Measurements from ENCODE around the gene PYDC2. TPM values are rescaled to one million over a fixed set of nuclear protein-coding genes. Genes with fewer than 3 reads are reported as not detected.

The PYDC2 gene
- not detected for polyA plus RNA-seq (ENCODE audit: insufficient read length in 4 of 4)

DNA sequence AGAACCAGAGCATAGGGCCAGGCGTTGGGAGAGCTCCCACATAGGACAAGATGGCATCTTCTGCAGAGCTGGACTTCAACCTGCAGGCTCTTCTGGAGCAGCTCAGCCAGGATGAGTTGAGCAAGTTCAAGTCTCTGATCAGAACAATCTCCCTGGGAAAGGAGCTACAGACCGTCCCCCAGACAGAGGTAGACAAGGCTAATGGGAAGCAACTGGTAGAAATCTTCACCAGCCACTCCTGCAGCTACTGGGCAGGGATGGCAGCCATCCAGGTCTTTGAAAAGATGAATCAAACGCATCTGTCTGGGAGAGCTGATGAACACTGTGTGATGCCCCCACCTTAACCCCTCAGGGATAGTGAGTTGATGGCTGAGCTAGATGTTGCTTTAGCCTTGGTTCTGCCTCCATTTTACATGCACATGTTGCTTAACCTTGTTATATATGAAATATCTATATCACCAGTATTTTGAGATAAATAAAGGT lies at the start of gene PYDC2:
Gene PYDC2, plus strand, starts transcription at position 51 of the 483 bp plus-strand sequence. Its CDS starts 0 bp downstream, at position 51.
- DNase-seq (ENCODE audit: low read depth in 4 of 4, low spot score in 3 of 4): no peak

DNA sequence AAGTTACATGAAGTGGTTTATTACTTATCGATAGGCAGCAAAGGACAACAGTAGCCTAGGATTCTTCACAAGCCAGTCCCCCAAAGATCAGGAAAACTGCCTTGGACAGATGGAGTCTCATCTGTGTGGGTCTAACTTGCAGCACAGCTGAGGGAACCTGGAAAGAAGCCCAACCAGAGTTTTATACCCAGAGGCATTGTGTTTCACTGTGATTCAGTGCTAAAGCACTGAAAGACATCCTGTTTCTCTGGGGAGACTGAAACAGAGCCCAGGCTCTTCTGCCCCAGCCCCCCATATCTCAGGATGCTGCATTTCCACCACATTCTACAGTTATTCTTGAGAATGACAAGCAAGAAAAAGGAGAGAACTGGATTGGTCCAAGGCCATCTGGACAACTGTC lies 48.2 kb upstream of the PYDC2 start:
- DNase-seq (ENCODE audit: low read depth in 4 of 4, low spot score in 3 of 4): no peak

DNA sequence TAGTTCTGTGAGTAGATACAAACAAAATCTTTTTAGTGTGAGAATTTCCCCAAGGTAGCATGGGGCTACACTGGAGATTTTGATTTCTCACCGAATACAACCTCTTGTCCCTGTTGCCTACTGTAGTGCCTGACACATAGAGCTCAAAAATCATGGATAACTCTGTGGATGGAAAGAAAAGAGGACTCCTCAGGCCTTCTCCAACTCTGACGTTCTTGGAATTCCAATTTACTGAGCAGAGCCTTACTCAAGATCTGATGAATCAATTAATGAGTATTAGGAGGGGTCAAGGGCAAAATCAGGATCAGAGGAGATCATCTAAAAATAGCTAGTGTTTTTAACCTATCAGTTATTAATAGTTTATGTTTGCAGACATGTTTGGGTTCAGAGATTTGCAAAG lies 46.7 kb upstream of the PYDC2 start:
- no peak for DNase-seq (ENCODE audit: low read depth in 4 of 4, low spot score in 3 of 4)

DNA sequence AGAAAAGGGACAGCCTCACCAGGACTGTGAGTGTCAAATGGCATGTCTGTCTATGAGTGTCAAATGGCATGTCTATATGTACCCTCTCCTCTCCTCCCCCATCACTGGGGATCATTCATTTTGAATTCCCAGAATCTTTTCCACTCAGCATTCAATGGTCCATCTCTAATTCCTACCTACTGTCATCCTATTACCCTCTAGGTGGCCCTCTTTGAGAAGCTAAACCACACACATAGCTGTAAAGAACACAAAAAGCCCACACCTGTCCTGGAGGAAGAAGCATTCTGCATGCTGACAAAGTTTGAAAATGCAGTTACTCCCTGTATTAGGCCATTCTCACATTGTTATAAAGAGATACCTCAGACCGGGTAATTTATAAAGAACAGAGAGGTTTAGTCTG lies 46.2 kb upstream of the PYDC2 start:
- no peak for DNase-seq (ENCODE audit: low read depth in 4 of 4, low spot score in 3 of 4)

DNA sequence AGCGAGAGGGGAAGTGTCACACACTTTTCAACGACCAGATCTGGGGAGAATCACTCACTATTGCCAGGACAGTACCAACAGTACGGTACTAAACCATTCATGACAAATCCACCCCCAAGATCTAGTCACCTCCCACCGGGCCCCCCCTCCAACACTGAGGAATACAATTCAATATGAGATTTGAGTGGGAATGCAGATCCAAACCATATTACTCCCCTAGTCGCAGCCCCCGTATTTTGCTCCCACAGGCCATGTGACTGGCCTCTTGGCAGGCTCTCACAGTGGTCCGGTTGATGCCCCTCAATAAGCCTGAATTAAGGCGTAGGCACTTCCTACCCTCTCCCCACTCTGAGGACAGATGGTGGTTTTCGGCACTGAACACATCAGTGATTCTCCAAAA lies 45.4 kb upstream of the PYDC2 start:
- no peak for DNase-seq (ENCODE audit: low read depth in 4 of 4, low spot score in 3 of 4)

DNA sequence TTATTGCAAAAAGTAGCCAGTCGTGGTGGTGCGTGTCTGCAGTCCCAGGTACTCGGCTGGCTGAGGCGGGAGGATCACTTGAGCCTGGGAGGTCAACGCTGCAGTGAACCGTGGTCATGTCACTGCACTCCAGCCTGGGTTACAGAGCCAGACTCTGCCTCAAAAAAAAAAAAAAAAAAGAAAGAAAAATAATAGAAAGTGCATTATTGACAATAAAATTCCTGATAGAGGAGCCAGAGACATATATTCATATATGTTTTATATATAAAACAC lies 43.6 kb upstream of the PYDC2 start:
- no peak for DNase-seq (ENCODE audit: low read depth in 4 of 4, low spot score in 3 of 4)

DNA sequence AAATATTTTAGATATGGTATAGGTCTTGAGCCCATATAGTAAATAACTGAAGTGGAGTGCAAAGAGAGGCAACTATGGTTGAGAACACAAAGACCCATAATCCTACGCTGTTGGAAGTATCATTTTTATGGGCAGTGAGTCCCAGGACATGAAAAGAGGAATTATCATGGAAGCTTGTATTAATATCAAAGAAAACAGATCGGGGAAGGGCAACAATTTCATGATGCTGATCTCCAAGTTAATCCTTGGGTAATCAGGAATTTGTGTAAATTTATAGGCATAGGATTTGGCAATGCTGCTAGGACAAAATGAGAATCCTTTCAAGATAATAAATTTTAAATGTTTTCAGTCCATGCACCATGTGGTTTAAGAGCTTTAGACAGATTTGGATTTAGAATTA lies 40.2 kb upstream of the PYDC2 start:
- DNase-seq (ENCODE audit: low read depth in 4 of 4, low spot score in 3 of 4): no peak

DNA sequence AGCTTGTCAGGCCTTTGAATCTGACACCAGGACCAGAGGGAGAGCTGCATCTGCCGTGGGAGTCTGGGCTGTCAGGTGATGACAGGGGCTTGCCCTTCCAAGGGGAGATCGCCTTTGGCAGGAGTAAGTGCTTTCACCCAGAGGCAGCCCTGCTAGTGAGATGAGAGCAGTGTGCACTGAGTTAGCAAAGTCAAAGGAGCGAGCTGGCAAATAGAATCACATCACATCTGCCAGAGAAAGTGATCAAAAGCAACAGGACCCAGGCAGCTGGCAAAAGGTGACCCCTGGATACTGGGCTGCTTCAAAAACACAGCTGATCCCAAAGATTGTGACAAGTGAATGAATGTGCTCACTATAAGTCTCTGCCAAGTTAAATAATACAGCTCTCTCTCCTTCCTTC lies 36.1 kb upstream of the PYDC2 start:
- no peak for DNase-seq (ENCODE audit: low read depth in 4 of 4, low spot score in 3 of 4)

DNA sequence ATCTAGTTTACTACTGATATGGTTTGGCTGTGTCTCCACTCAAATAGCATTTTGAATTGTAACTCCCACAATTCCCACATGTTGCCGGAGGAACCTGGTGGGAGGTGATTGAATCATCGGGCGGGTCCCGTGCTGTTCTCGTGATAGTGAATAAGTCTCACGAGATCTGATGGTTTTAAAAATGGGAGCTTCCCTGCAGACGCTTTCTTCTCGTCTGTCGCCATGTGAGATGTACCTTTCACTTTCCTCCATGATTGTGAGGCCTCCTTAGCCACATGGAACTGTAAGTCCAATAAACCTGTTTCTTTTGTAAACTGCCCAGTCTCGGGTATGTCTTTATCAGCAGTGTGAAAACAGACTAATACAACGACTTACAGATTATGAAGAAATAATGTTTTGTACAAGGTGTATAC lies 35.6 kb upstream of the PYDC2 start:
- DNase-seq (ENCODE audit: low read depth in 4 of 4, low spot score in 3 of 4): no peak

DNA sequence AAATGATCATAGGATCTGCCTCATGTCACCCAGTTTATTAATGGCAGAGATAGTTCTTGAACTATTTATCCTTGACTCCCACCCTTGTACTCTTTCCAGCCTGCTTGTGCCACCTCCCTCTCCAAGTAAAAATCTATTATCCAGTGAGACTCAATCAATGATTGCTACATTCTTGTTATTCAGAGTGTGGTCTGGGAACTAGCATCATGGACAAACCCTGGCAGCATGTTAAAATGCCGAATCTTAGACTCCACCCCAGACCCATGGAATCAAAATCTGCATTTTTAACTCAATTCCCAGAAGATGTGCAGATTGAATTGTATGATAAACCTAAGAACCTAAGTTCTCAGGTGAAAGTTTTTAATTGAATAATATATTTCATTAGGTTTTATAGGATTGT lies 34.7 kb upstream of the PYDC2 start:
- no peak for DNase-seq (ENCODE audit: low read depth in 4 of 4, low spot score in 3 of 4)

DNA sequence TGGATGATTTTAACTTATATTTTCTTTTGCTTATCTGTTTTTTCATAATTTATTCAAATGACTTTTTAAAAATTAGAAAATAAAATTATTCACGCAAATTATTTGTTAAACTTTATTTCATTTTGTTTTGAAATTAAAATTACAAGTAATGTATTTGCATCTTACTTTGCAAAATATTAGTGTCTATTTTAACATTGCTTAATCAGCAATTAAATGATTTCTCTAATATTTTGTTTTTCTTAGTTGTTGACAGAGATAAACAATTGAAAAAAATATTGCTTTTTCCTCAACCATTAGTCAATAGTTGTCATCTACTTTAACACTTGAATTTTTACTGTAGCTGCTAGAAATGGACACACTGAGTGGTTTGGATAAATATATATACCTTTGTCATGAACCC lies 32.8 kb upstream of the PYDC2 start:
- no peak for DNase-seq (ENCODE audit: low read depth in 4 of 4, low spot score in 3 of 4)

DNA sequence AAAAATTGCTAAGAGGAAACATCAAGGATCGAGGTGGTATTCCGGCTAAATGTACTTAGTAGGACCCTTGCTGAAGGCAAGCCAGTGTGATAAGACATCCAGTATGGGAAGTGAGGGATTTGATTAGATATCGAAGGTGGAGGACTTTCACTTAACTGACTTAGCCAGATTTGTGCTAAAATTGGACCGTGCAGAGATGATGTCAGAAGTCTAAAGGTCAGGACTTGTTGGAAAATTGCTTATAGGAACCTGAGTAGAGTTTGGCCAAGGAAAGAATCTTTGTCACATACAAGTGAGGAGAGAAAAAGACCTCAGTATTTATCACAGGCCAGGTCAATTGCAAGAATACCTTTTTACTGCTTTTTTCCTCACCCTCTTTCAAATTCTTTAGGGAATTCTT lies 30.9 kb upstream of the PYDC2 start:
- no peak for DNase-seq (ENCODE audit: low read depth in 4 of 4, low spot score in 3 of 4)

DNA sequence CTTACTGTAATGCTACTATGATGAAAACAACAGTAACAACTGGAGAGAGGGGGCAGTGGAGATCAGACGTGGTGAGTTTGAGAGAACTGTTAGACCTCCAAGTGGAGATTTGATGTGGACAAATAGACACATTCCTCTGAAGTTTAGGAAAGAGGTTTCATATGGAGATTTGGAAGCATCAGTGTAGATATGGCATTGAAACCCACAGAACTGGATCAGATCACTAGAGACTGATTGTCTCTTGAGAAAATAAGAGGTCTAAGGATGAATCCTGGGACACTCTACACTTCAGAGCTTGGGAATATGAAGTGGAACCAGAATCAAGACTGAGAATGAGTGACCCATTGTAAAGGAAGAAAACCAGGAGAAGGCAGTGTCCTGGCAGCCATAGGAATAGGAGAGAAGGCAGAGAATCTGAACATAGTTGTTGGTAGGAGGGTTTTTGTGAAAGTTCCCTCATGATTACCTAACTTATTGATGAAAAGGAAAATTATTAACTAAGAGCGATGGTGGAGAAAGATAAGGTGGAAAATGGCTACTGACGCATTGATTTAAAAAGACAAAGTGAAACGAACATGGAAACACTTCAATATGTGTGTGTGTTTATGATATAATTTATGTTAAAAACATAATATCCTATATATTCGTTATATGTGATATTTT lies 29.7 kb upstream of the PYDC2 start:
- no peak for DNase-seq (ENCODE audit: low read depth in 4 of 4, low spot score in 3 of 4)

DNA sequence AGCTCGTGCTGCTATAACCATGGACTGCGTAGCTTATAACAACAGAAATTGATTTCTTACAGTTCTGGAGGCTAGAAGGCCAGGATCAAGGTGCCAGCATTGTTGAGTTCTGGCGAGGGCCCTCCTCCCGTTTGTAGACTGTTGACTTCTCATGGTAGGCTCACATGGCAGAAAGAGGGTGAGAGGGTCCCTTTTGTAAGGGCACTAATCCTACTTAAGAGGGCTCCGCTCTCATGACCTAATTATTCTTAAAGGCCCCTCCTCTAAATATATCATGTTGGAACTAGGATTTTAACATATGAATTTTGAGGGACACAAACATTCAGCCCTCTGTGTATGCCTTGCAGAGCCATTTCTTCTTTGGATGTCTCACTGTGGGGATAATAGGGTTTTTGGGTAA lies 28.8 kb upstream of the PYDC2 start:
- DNase-seq (ENCODE audit: low read depth in 4 of 4, low spot score in 3 of 4): no peak

DNA sequence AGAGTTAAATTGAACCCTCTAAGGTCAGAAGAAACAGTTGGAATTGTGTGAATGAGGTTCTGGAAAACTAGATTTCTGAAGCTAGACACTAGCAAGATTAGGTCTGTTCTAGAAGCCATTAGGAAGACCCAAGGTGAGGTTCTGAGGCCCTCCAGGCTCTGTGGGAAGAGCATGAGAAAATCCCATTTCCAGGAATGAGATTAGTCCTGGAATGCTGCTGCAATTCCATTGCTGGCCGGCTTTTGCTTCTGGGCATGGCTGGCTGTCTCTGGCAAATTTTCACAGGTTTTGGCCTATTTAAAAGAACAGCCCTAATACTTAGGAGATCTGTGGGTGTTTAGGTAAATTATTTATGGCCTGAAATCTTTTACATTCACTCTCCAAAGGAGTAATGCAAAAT lies 26.9 kb upstream of the PYDC2 start:
- DNase-seq (ENCODE audit: low read depth in 4 of 4, low spot score in 3 of 4): no peak

DNA sequence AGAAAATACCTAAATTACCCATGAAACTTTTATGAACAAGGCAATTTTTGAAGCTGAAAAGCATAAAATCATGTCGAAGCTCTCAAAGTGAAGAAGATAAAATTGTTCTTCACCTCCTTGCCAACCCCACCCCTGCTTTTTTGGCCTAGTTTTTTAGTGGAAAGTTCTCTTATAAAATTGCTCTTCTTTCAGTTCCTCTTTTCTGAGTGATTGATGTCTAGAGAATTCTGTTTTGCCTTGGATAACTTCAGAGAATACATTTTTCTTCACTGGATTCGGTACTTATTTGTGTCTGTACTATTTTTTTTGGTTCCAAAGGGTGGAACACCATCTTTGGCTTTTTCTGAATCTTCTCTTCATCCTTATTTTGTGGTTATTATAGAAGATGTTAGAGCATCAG lies 25.0 kb upstream of the PYDC2 start:
- no peak for DNase-seq (ENCODE audit: low read depth in 4 of 4, low spot score in 3 of 4)

DNA sequence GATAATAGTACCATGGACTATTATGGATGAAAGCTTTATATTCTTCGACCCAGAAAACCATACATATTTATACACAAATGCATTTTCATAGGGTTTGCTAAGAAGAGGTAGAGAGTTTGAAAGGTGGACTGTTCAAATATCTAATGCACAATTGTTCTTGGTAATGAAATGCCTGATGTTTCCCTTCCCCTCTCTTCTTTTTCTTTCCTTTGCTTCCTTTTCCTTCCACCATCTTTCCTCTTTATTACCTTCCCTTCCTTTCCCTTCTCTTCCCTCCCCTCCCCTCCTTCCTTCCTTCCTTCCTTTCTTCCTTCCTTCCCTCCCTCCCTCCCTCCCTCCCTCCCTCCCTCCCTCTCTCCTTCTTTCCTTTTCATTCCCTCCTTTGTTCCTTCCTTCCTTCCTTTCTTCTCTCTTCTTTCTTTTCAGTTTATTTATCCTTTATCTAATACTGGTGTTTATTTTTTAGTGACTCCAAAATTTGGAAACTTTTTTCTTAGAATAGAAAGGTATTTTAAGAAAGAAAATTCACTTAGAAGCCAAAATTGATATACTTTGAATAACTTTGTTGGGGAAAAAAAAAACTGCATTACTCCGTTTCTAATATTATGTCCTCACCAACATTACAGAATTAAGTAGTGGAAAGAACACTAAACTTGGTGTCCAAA lies 22.7 kb upstream of the PYDC2 start:
- no peak for DNase-seq (ENCODE audit: low read depth in 4 of 4, low spot score in 3 of 4)

DNA sequence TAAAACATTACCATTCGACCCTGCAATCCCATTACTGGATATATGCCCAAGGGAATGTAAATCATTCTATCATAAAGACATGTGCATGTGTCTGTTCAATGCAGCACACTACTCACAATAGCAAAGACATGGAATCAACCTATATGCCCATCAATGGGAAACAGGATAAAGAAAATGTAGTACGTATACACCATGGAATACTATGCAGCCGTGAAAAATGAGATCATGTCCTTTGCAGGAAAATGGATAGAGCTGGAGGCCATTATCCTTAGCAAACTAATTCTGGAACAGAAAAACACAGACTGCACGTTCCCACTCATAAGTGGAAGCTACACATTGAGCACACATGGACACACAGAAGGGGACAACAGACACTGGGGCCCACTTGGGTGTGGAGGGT lies 20.4 kb upstream of the PYDC2 start:
- no peak for DNase-seq (ENCODE audit: low read depth in 4 of 4, low spot score in 3 of 4)

DNA sequence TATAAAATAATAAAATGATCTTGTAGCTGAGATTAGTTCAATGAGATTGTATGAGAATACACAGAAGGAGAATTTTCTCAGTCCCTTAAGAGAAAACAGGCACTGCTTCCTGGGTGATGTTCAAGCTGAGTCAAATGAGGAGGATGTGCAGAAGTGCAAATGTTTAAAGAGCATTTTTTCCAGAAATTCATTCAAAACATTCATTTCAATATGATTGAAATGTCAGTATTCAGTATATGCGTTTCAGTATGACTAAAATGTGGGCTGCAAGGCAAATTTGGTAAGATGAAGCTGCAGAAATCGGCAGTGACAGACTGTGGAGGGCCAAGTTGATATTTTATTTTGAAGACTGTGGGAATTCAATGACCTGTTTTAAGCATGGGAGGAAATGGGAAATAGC lies 19.3 kb upstream of the PYDC2 start:
- DNase-seq (ENCODE audit: low read depth in 4 of 4, low spot score in 3 of 4): no peak

DNA sequence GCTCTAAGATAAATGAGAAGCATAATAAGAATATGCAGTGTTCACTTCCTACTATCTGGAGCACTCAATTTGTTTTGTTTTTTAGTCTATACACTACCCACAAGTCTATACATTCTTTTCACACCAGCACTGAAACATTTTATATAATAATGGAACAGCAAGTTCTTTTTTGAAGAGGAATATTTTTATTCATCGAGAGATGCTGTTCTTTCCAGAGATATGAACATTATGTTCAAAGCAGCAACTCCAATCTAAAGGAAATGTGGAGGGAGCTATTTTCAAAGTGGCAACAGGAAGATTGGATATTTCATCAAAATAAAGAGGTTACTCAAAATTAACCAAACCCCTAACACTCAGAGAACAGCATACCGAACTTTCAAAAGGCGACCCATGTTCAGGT lies 16.4 kb upstream of the PYDC2 start:
- no peak for DNase-seq (ENCODE audit: low read depth in 4 of 4, low spot score in 3 of 4)

DNA sequence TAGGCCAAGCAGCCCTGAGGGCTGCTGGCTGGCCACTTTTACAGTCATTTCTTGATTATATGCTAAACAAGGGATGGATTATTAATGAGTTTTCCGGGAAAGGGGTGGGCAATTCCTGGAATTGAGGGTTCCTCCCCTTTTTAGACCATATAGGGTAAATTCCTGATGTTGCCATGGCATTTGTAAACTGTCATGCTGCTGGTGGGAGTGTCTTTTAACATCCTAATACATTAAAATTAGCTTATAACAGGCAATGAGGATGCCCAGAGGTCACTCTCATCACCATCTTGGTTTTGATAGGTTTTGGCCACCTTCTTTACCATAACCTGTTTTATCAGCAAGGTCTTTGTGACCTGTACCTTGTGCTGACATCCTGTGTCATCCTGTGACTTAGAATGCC lies 11.7 kb upstream of the PYDC2 start:
- DNase-seq (ENCODE audit: low read depth in 4 of 4, low spot score in 3 of 4): no peak

DNA sequence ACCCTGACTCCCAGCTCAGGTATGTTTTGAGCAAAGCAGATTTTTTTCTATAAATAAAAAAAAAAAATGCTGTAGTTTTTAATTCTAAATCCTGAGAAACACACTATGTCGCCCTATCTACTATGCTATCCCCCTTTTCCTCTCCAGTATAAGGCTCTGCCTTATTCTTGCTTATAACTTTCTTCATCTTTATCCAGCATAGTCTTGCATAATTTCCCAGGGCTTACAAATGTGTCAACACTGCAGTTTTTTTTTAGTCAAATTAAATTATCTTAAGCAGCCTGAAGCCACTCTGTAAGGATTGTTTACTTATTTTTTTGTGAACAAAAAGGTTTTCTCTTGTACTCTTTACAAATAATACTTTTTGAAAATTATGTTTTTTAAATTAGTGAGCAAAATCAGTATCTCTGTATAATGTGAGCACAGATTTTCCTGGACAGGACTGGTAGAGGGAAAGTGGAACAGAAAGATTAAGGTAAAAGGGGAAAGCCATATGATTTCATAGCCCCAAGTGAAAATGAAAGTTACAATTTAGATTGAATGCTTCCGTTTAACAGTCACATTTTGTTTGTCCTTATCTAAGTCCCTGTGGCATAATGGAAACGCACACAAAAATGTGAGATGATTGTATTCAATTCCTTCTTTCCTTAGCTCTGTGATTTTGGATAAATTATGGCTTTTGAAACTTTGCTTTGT lies 5.6 kb upstream of the PYDC2 start:
- no peak for DNase-seq (ENCODE audit: low read depth in 4 of 4, low spot score in 3 of 4)
